ENCODE data around the gene GRIN2D.

DNA sequence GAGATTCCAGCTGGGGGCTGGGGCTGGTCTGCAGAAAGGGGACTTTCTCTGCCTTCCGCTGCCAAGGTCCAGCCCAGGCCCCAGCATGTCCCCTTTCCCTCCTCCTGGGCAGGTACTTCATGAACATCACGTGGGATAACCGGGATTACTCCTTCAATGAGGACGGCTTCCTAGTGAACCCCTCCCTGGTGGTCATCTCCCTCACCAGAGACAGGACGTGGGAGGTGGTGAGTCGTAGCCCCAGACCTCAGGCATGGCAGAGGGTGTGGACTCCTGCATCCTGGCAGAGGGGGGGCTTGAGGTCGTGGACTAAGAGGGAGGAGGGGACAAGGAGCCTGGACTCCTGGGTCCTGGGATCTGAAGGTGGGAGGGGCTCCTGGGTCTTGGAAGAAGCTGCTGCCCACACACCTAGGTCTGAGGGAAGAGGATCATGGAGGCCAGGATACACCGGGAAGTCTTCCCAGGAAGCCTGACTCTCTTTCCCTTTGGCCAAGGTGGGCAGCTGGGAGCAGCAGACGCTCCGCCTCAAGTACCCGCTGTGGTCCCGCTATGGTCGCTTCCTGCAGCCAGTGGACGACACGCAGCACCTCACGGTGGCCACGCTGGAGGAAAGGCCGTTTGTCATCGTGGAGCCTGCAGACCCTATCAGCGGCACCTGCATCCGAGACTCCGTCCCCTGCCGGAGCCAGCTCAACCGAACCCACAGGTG is 20.6 kb downstream of the GRIN2D start:
- TF ChIP-seq, protein P1, sequence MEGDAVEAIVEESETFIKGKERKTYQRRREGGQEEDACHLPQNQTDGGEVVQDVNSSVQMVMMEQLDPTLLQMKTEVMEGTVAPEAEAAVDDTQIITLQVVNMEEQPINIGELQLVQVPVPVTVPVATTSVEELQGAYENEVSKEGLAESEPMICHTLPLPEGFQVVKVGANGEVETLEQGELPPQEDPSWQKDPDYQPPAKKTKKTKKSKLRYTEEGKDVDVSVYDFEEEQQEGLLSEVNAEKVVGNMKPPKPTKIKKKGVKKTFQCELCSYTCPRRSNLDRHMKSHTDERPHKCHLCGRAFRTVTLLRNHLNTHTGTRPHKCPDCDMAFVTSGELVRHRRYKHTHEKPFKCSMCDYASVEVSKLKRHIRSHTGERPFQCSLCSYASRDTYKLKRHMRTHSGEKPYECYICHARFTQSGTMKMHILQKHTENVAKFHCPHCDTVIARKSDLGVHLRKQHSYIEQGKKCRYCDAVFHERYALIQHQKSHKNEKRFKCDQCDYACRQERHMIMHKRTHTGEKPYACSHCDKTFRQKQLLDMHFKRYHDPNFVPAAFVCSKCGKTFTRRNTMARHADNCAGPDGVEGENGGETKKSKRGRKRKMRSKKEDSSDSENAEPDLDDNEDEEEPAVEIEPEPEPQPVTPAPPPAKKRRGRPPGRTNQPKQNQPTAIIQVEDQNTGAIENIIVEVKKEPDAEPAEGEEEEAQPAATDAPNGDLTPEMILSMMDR (IDR thresholded peaks at IDR 0.05; ENCODE audit: borderline replicate concordance, extremely low read depth, low read length, poor library complexity, severe bottlenecking) = no peak
- no peak for TF ChIP-seq EZH2 (IDR thresholded peaks at IDR 0.05; ENCODE audit: borderline replicate concordance, low read depth, low read length, severe bottlenecking)
